GM18868 (cell line): ENCODE data around the gene PTGER2.
A peak's percentile ranks its signal among the peaks of the same experiment; 100 is the strongest.

Experiments used
- ATAC-seq: cut with Tn5 transposase; IDR thresholded peaks from one replicate; pipeline ENCODE4 v1.9.1; 2021; ENCODE audit warnings: mild to moderate bottlenecking, moderate library complexity; ENCODE audit not compliant: unreplicated experiment

Gene PTGER2

DNA sequence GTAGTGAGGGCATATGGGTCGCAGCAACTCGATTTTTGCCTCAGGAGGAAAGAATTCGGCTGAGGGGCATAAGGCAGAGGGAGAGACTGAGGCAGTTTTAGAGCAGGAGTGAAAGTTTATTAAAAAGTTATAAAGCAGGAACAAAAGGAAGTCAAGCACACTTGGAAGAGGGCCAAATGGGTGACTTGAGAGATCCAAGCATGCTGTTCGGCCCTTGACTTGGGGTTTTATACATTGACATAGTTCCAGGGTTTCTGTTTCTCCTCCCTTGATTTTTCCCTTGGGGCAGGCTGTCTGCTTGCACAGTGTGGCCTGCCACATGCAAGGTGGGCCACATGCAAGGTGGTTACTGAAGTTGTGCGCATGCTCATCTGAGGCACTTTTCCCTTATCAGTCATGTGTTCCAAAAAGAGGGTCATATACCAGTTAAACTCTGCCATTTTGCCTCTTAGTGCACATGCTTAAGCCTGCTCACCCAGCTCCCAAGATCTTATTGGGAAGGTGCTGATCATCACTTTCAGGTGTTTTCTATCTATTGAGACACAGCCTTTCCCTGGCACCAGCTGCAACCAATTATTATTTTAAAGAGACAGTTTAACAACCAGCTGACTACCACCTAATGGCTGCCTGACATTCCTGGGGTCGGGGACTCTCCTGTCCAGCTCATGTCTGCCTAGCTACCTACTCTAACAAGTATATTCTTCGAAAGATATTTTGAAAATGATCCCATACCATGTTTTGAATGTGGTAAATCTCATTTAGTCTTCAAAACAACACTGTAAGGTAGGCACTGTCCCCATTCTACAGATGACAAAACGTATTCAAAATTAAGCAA, 19.9 kb downstream of the PTGER2 start:
- no peak for ATAC-seq

DNA sequence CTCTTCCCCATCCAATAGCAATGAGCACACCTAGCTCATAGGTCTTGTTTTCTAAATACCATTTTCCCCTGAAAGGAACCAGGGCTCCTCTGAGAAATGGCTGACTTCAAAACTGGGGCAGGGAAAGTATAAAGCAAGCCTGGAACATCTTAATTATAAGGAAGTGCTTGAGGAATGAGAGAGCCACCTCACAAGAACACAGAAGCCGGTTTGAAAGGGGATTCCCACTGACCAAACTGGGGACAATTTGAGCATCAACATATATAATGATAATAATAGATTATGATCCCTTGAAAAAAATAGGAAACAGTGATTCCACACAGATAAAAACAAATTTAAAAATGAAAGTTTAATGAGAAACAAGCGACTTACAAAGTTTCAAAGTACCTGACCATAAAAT, 22.1 kb downstream of the PTGER2 start:
- no peak for ATAC-seq

DNA sequence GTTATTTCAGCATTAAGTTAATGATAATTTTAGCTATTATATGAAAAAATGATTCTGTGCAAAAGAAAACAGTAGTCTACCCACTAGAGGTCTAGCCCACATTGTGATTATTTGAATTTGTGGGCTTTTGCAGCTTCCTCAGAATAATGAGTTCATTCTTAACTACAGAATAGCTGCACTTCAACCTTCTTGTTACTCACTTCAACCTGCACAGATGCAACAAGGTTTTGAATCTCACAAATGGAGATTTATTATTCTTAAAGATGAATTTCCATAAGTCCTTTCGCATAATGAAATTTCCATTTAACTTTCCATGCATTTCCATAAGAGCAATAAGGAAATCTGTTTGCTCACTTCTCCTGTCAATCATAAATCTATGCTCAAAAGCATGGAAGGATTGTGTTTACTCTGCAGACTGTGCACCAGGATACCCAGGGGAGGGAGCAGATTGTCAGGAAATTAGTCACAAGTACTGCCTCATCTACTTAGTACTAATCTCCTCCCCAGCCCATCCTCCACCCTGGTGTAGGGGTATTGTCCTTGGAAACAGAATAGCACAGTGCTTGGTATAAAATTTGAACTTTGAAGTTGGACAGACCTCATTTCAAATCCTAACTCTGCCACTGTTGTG, 24.1 kb downstream of the PTGER2 start:
- ATAC-seq, result no peak

DNA sequence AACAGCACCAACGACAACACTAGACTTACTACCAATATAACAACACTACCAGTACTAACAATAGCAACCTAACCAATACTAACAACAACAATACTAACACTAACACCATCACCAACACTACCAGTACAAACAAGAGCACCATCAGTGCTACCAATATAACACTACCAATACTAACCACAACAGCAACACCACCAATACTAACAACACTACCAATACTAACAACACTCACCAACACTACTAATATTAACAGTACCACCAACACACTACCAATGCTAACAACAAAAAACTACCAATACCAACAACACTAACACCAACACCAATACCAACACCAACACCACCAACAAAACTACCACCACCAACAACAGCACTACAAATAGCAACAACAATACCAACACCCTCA, 25.1 kb downstream of the PTGER2 start:
- ATAC-seq, result no peak

- ATAC-seq, result no peak
Measured at GRCh38 chr14:52342849-52343596, 28.9 kb downstream of the PTGER2 start.

DNA sequence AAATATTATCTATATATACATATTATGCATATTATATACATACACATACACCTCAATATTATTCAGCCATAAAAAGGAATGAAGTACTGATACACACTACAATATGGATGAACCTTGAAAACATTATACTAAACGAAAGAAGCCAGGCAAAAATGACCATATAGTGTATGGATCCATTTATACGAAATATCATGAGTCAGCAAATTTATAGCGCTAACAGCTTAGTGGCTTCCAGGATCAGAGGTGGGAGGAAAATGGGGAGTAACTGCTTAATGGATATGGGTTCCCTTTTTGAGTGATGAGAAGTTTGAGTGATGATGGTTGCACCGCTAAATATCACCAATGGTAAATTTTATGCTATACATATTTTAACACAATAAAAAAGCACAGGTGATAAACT, 32.7 kb downstream of the PTGER2 start:
- no peak for ATAC-seq

GRCh38 chr14:52348279-52348678, 34.2 kb downstream of the PTGER2 start:
- ATAC-seq, result no peak

DNA sequence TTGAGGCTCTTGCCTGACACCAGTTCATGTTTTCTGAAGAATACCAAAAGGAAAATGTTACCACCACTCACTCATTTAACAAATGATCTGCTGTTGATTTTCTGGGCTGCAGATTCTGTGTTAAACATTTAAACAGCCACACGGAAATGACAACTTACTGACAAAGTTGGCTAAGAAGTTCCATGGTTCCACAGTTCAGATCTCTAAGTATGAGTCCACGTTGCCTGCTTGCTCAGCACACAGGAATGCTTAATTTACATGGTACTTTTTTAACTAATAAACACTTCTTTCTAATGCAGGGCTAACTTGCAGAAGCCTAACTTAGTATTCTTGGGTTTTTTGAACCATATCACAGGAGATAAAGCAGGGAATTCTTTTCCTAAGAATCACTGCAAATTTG, 34.7 kb downstream of the PTGER2 start:
- ATAC-seq, result no peak

DNA sequence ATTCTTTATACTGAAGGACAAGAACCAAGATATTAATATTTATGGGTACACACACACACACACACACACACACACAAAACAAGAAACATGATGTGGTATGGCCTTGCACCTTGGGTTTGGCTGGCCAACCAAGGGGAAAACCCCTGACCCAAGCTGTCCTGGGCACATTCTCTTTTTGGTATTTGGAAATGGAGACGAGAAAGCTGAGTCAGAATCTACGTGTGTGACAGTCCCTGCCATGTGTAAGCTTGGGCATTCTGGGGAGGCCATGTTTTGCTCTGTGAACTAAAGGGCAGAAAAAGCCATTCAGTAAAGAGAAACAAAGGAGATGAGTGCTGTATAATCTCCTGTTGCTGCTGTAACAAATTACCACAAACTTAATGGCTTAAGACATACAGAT, 35.6 kb downstream of the PTGER2 start:
- ATAC-seq, result no peak

- ATAC-seq, result no peak
Measured at GRCh38 chr14:52350445-52350844, 36.3 kb downstream of the PTGER2 start.

DNA sequence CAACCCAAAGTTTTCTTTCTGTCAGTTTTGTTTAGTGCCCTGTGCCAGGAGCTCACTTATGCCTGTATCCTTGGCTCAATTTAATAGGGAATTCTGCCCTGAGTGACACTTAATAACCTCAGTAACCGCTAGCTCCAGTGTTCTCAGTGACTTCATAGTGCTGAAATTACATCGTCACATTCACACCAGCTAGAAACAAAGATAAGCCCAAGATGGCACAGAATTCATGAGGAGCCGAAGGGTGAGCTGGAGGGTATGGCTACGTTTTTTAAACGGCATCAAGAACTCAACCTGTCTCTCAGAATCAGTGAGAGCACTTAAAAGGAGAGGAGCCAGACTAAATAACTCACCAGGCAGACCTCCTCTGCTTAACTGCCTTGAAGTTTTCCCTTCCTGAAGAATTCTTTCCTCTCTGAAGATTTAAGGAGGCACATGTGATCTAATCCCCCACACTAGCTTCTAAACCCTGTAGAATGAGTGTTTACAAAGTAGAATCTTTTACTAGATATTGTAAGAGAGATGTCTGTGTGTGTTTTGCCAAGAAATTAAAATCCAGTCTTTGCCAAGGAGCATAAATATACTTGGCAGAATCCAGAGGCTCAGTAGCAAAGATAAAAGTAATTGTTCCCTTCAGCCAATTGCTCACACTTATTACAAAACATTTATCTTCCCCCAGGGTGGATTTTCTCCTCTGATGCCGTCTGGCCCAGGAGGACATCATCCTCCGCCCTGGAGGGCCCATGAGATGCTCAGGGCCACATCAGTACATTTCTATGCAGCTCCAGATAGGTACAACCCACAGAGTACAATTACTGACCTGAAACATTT, 37.3 kb downstream of the PTGER2 start:
- ATAC-seq, result no peak

DNA sequence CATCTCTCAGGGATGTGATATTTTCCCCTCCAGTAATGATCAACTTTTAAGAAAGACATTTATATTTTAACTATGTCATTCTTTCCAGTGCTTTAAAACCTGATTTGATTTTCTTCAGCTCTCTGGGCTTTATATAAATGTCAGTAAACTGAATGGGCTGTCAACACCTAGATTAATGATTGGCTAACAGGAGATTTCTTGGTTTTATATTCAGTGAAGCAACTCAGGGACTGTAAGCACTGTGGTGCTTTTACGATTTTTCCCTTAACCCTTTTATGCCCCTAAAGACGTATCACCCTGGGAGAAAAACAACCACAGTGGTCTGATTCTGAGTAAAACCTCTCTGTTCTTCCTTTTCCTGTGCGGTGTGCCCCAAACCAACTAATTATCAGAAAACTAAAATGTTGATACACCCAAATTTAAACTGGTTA, 38.0 kb downstream of the PTGER2 start:
- ATAC-seq, result peak; percentile 81

- no peak for ATAC-seq
Measured at GRCh38 chr14:52352569-52352968, 38.5 kb downstream of the PTGER2 start.

DNA sequence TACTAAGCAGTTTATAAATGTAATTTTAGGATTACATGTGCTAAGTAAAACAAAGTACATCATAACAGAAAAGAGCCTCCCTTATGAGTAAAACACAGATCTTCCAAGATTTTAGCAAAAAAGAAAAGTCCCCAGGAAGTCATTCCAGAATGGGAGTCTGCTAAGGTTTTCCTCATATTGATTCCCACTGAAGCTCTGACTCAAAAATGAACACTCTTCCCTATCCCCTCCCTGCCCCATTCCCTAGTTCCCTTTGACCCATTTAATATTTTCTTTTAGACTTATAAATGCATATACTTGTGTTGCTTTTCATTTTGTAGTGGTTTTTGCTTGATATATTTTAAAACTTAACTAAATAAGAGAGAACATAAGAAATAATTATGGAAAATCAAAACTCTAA, 40.1 kb downstream of the PTGER2 start:
- ATAC-seq, result no peak

GRCh38 chr14:52355016-52355431, 40.9 kb downstream of the PTGER2 start:
- ATAC-seq, result no peak

GRCh38 chr14:52355526-52355925, 41.4 kb downstream of the PTGER2 start:
- no peak for ATAC-seq

DNA sequence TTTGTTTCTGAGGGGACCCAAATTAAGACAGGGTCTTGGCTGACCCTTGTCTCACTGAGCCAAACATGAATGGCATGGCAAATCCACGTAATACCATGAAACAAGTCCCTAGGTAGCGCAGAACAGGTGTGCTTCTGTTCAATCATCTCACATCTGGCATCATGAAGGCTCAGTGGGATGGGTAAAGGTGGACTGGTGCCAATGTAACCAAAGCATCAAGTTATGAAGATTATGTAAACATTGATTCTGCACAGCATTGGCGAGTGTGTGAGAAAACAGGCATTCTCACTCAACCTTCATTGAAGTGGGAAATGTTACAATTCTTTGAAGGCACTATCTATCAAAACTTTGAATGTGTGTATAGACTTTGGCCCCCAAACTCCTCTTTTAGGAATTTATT, 41.9 kb downstream of the PTGER2 start:
- no peak for ATAC-seq

GRCh38 chr14:52360831-52361230, 46.7 kb downstream of the PTGER2 start:
- ATAC-seq, result no peak

DNA sequence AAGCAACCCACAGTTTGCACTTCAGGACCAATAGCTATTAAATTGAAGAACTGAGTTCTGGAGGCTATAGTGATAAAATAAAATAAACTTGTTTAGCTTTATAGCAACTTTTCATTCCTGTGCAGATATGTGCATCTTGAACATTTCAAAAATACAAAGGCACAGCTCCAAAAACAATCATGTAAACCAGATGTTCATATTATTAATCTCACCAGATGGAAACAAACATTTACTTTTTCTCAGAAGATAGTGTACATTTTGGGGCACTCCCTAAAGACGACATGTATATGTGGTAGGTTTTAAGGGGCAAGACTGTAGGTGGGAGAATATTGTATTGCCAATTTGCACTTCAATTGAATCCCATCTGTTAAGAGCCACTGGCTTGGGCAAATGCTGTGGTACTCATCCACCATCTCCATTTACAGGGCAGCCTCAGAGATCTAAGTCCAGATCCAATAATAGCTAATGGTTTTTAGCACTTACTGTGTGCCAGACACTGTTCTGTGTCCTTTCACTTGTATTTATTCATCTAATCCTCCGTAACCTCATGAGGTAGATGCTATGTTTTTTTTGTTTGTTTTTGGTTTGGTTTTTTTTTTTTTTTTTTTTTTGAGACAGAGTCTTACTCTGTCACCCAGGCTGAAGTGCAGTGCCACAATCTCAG, 49.1 kb downstream of the PTGER2 start:
- no peak for ATAC-seq

DNA sequence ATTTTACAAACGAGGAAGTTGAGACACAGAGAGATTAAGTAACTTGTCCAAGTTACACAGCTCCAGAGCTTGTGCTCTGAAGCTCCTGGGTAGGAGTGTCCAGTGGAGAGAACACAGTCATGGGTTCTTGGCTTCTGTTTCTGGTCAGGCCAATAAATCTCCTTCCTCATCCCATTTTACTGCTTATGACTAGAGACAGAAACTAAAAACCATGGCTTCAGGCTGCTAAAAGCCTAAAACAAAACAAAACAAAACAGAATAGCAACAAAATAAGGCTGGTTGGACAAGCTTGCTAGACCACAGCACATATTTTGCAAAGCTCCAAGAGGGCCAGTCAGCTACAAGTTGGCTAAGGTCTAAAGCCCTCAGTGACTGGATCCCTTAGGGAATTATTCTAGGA, 49.8 kb downstream of the PTGER2 start:
- no peak for ATAC-seq
